Chondrocyte (in vitro differentiated cells): ENCODE results near the gene KDM2A. TPM values are rescaled to one million over a fixed set of nuclear protein-coding genes. Genes with fewer than 3 reads are reported as not detected.

Experiments
- DNase-seq: peaks from one replicate; pipeline ENCODE4 v3.0.0; 2021; ENCODE audit warnings: mixed read lengths, low spot score
- H3K27ac Mint-ChIP-seq: one replicate; pipeline ENCODE4 v1.8.0; 2021; ENCODE audit warnings: mild to moderate bottlenecking, moderate library complexity, mixed read lengths; ENCODE audit not compliant: unreplicated experiment
- H3K27me3 Mint-ChIP-seq: 2 replicates; pipeline ENCODE4 v1.8.0; 2021; ENCODE audit warnings: low read depth, mixed read lengths
- H3K36me3 Mint-ChIP-seq: 2 replicates; pipeline ENCODE4 v1.8.0; 2021; ENCODE audit warnings: low read depth, mixed read lengths
- H3K4me1 Mint-ChIP-seq: 2 replicates; pipeline ENCODE4 v1.8.0; 2021; ENCODE audit warnings: low read depth, mild to moderate bottlenecking, mixed read lengths
- H3K4me3 Mint-ChIP-seq: one replicate; pipeline ENCODE4 v1.8.0; 2021; ENCODE audit warnings: mild to moderate bottlenecking, moderate library complexity, mixed read lengths; ENCODE audit not compliant: unreplicated experiment
- H3K9me3 Mint-ChIP-seq: 2 replicates; pipeline ENCODE4 v1.8.0; 2021; ENCODE audit warnings: low read depth, mixed read lengths
- CTCF ChIP-seq: fragments of 200-600 bp; sonication (generic); IDR thresholded peaks from 2 replicates; pipeline ENCODE4 v1.5.0; 2021; ENCODE audit warnings: antibody characterized with exemption, mild to moderate bottlenecking, moderate library complexity
- total RNA-seq: library from RNA; stranded (reverse); gene quantifications from 3 replicates; pipeline ENCODE4 v1.2.1, GENCODE V29; 2021

KDM2A gene
- total RNA-seq, 1 donor from 2014 or later: 54.3 TPM

- Mint-ChIP-seq H3K36me3 (no peaks in the 10 kb centered on the region), H3K27ac (no peak overlapping the region), H3K9me3 (no peaks in the 10 kb centered on the region), H3K27me3 (no peaks in the 10 kb centered on the region), H3K4me1 (peaks cover 58% of the 10 kb centered on the region), H3K4me3 (no peak overlapping the region)
- peak; percentile 61 for DNase-seq
- TF ChIP-seq CTCF: no peak
Observed at GRCh38 chr11:67268962-67269268, 149.9 kb downstream of the KDM2A start.

- Mint-ChIP-seq H3K27me3 (no peaks in the 10 kb centered on the region), H3K4me1 (peaks cover 60% of the 10 kb centered on the region), H3K27ac (peak overlapping the region; percentile 58), H3K9me3 (no peaks in the 10 kb centered on the region), H3K36me3 (no peaks in the 10 kb centered on the region), H3K4me3 (peak overlapping the region; percentile 62)
- peak; percentile 61 for DNase-seq
- TF ChIP-seq CTCF: no peak
Observed at GRCh38 chr11:67269401-67270255, 150.6 kb downstream of the KDM2A start.

GRCh38 chr11:67270256-67271204, 151.5 kb downstream of the KDM2A start:
- H3K9me3 Mint-ChIP-seq: no peaks in the 10 kb centered on the region
- no peak for TF ChIP-seq CTCF
- peaks cover 59% of the 10 kb centered on the region for H3K4me1 Mint-ChIP-seq
- peak; percentile 49 for DNase-seq
- H3K27me3 Mint-ChIP-seq: no peaks in the 10 kb centered on the region
- H3K36me3 Mint-ChIP-seq: no peaks in the 10 kb centered on the region
- H3K27ac Mint-ChIP-seq: peak overlapping the region; percentile 58
- H3K4me3 Mint-ChIP-seq: peak overlapping the region; percentile 62

GRCh38 chr11:67271205-67271540, 152.1 kb downstream of the KDM2A start:
- no peak overlapping the region for H3K27ac Mint-ChIP-seq
- H3K4me3 Mint-ChIP-seq: no peak overlapping the region
- TF ChIP-seq CTCF: no peak
- peaks cover 53% of the 10 kb centered on the region for H3K4me1 Mint-ChIP-seq
- H3K36me3 Mint-ChIP-seq: no peaks in the 10 kb centered on the region
- no peaks in the 10 kb centered on the region for H3K27me3 Mint-ChIP-seq
- H3K9me3 Mint-ChIP-seq: no peaks in the 10 kb centered on the region
- DNase-seq: no peak

- Mint-ChIP-seq H3K36me3 (no peaks in the 10 kb centered on the region), H3K27ac (no peak overlapping the region), H3K9me3 (no peaks in the 10 kb centered on the region), H3K4me1 (peaks cover 56% of the 10 kb centered on the region), H3K4me3 (no peak overlapping the region), H3K27me3 (no peaks in the 10 kb centered on the region)
- peak; percentile 75 for DNase-seq
- no peak for TF ChIP-seq CTCF
Observed at GRCh38 chr11:67271541-67272284, 152.7 kb downstream of the KDM2A start.
